ENCODE measurements around the gene CTSC.

GRCh38 chr11:88275636-88276035 lies 61.9 kb downstream of the CTSC start:
- TF ChIP-seq EZH2phosphoT487 (conservative IDR thresholded peaks at IDR 0.05; ENCODE audit: low read length): no peak
- TF ChIP-seq, protein P1, sequence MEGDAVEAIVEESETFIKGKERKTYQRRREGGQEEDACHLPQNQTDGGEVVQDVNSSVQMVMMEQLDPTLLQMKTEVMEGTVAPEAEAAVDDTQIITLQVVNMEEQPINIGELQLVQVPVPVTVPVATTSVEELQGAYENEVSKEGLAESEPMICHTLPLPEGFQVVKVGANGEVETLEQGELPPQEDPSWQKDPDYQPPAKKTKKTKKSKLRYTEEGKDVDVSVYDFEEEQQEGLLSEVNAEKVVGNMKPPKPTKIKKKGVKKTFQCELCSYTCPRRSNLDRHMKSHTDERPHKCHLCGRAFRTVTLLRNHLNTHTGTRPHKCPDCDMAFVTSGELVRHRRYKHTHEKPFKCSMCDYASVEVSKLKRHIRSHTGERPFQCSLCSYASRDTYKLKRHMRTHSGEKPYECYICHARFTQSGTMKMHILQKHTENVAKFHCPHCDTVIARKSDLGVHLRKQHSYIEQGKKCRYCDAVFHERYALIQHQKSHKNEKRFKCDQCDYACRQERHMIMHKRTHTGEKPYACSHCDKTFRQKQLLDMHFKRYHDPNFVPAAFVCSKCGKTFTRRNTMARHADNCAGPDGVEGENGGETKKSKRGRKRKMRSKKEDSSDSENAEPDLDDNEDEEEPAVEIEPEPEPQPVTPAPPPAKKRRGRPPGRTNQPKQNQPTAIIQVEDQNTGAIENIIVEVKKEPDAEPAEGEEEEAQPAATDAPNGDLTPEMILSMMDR (IDR thresholded peaks at IDR 0.05; ENCODE audit: insufficient read depth, low read length, poor library complexity, severe bottlenecking): no peak
